GM21717 (cell line): ENCODE data around the gene SPSB1.

Experiments
- ATAC-seq: cut with Tn5 transposase; IDR thresholded peaks from one replicate; pipeline ENCODE4 v1.9.1; 2021; ENCODE audit warnings: mild to moderate bottlenecking, moderate library complexity; ENCODE audit not compliant: unreplicated experiment

The SPSB1 gene

GRCh38 chr1:9317591-9318417 is 25.1 kb downstream of the SPSB1 start:
- ATAC-seq, result no peak

- no peak for ATAC-seq
Observed at GRCh38 chr1:9319208-9319788, 26.6 kb downstream of the SPSB1 start.

DNA sequence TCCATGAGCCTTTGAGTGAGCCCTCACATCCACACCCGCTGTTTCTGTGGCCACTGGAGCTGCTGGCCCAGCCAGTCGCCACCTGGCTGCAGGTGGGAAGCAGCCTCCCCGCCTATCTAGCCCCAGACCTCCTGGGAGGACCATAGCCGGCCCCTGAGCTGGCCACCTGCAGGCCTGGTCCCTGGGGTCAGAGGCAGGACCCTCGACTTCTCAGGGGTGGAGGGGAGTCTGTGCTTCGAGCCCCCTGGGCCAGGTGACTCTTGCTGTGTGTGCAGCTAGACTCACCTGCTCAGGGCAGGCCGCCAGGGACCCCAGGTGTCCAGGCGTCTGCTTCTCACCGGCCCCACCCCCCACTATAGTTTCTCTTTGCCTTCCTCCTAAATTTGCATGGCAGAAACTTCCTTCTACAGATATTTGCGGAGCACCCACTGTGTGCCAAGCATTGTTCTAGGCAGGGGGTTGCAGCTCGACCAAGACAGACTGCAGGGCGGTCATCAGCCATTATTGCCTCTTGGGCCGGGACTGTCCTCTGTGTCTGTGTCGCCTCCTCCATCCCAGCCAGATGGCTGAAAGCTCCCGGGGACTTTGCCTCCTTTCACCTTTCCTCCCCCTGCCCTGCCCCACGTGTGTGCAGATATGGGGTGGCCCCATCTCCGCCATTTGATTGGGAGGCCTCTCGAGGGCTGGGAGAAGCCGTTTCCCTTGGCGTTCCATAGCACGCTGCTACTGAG is 27.3 kb downstream of the SPSB1 start:
- ATAC-seq, result no peak

GRCh38 chr1:9320520-9321479 is 28.1 kb downstream of the SPSB1 start:
- ATAC-seq, result no peak

- no peak for ATAC-seq
Observed at GRCh38 chr1:9321480-9321849, 28.8 kb downstream of the SPSB1 start.

- no peak for ATAC-seq
Observed at GRCh38 chr1:9321986-9322660, 29.4 kb downstream of the SPSB1 start.

GRCh38 chr1:9322661-9323244 is 30.1 kb downstream of the SPSB1 start:
- ATAC-seq, result no peak

GRCh38 chr1:9324246-9325096 is 31.8 kb downstream of the SPSB1 start:
- ATAC-seq, result no peak

DNA sequence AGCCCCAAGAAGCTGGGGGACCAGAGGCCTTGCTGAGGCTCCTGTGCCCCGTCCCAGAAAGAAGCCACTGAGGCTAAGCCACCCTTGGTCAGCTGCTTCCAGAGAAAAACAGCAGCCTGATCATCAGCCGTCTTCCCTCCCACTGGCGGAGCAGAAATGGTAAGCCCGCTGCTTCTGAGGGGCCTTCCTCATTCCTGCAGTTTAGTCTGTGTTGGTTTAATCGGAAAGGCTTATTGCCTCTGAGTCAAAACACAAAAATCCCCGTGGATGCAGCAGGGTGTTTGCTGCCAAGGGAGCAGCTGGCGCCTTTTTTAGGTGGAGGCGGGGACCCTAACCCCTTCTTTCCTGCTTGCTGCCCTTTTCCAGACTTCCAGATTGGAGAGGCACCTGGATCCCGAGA is 33.9 kb downstream of the SPSB1 start:
- ATAC-seq, result no peak

- ATAC-seq, result no peak
Observed at GRCh38 chr1:9328201-9328600, 35.5 kb downstream of the SPSB1 start.

GRCh38 chr1:9328715-9329114 is 36.0 kb downstream of the SPSB1 start:
- no peak for ATAC-seq

- no peak for ATAC-seq
Observed at GRCh38 chr1:9331016-9331415, 38.3 kb downstream of the SPSB1 start.

GRCh38 chr1:9331558-9332346 is 39.1 kb downstream of the SPSB1 start:
- ATAC-seq, result no peak

GRCh38 chr1:9332513-9333143 is 39.9 kb downstream of the SPSB1 start:
- no peak for ATAC-seq

DNA sequence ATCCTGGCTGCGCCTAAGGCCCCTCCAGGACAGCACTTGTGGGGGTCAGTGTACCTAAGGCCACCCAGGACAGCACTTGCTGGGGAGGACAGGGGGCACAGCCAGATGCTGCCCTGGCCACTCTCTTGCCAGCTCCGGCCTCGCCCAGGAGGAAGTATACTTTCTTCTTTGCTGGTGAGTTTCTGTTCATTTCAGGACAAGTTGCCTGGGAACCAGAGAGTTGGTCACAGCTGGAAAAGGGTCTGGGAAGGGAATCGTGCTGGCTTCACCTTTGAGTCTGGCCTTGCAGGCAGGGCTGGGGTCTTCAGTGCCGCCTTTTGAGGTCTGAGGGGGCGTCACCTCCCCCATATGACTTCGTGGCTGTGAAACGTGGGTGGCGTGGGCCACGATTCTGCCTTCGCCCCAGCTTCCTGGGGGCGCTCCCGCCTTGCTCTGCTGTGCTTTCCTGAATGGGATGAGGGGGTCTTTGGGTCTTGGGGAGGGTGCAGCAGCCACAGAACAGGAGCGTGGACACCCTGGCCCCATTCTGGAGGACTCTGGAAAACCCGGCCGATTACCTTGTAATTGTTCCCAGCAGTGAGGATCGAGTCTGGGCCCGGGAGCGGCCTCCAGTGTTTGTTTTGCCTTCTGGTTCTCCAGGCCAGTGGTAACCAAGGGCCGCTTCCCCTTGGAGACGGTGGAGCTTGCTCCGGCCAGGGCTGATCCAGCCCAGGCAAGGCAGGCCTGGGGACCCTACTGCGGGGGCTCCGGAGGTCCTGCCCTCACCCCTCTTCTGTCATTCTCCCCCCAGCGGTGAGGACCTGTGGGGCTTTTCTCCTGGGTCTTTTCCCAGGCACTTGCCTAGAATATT is 45.9 kb downstream of the SPSB1 start:
- ATAC-seq, result no peak

- no peak for ATAC-seq
Observed at GRCh38 chr1:9340172-9340854, 47.6 kb downstream of the SPSB1 start.
